ENCODE results near the gene RAB11FIP5.
A peak's percentile ranks its signal among the peaks of the same experiment; 100 is the strongest.

- TF ChIP-seq, protein P1, sequence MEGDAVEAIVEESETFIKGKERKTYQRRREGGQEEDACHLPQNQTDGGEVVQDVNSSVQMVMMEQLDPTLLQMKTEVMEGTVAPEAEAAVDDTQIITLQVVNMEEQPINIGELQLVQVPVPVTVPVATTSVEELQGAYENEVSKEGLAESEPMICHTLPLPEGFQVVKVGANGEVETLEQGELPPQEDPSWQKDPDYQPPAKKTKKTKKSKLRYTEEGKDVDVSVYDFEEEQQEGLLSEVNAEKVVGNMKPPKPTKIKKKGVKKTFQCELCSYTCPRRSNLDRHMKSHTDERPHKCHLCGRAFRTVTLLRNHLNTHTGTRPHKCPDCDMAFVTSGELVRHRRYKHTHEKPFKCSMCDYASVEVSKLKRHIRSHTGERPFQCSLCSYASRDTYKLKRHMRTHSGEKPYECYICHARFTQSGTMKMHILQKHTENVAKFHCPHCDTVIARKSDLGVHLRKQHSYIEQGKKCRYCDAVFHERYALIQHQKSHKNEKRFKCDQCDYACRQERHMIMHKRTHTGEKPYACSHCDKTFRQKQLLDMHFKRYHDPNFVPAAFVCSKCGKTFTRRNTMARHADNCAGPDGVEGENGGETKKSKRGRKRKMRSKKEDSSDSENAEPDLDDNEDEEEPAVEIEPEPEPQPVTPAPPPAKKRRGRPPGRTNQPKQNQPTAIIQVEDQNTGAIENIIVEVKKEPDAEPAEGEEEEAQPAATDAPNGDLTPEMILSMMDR (IDR thresholded peaks at IDR 0.05 in 2 of 3, conservative IDR thresholded peaks at IDR 0.05 in 1 of 3; ENCODE audit: borderline replicate concordance in 1 of 3, insufficient read depth in 1 of 3, low read depth in 2 of 3, low read length in 2 of 3) = no peak
- TF ChIP-seq REST (IDR thresholded peaks at IDR 0.05; ENCODE audit: low read depth) (no peak), EZH2 (IDR thresholded peaks at IDR 0.05) (no peak), POLR2A (IDR thresholded peaks at IDR 0.05; ENCODE audit: borderline replicate concordance, extremely low read depth, insufficient read depth, insufficient read length) (no peak), TCF7L2 (IDR thresholded peaks at IDR 0.05; ENCODE audit: borderline replicate concordance, extremely low read depth, insufficient read depth, insufficient read length) (no peak), ZBTB33 (IDR thresholded peaks at IDR 0.05; ENCODE audit: extremely low read depth, insufficient replicate concordance, low read length) (no peak), POLR2AphosphoS5 (IDR thresholded peaks at IDR 0.05; ENCODE audit: low read depth, low read length) (peak; percentile 63), CEBPB (IDR thresholded peaks at IDR 0.05; ENCODE audit: low read depth) (no peak), EGR1 (IDR thresholded peaks at IDR 0.05; ENCODE audit: low read depth) (no peak), ZNF274 (IDR thresholded peaks at IDR 0.05; ENCODE audit: low read depth, low read length) (no peak), SP1 (IDR thresholded peaks at IDR 0.05; ENCODE audit: low read depth) (peak; percentile 35)
These were observed at the start of gene RAB11FIP5 for GRCh38 chr2:73112913-73113854.

Measured in HCT116 (cell line).